ENCODE measurements around the gene ANO9.

- TF ChIP-seq CTCF (IDR thresholded peaks at IDR 0.05) (no peak), POLR2A (IDR thresholded peaks at IDR 0.05) (no peak)
Measured at GRCh38 chr11:434496-434895, 7.3 kb downstream of the ANO9 start.

Measured in heart left ventricle (tissue), 13 donors.